ENCODE results near the gene ATN1.

ATN1 gene

GRCh38 chr12:6944381-6945186, 16.8 kb downstream of the ATN1 start:
- H3K27ac ChIP-seq (ENCODE audit: low read depth, low read length) = peak overlapping the region; percentile 94
- peak overlapping the region; percentile 79 to 87 (median 84) for H3K9ac ChIP-seq (ENCODE audit: low read length in 5 of 5)
- no peaks in the 10 kb centered on the region for H3K27me3 ChIP-seq (ENCODE audit: control insufficient read depth in 5 of 5, insufficient read depth in 4 of 5, low read length in 5 of 5)
- H3K9me3 ChIP-seq (ENCODE audit: control insufficient read depth in 5 of 5, low read length in 5 of 5) = no peaks in the 10 kb centered on the region
- H3K4me3 ChIP-seq (ENCODE audit: low read depth in 1 of 5, low read length in 5 of 5) = peak overlapping the region; percentile 68 to 91 (median 77)
- H3K4me1 ChIP-seq (ENCODE audit: control insufficient read depth in 5 of 5, insufficient read depth in 5 of 5, low read length in 5 of 5) = peaks cover 8 to 54% (median 43%) of the 10 kb centered on the region in 5 donors
- peaks cover 0 to 33% (median 23%) of the 10 kb centered on the region in 5 donors for H3K36me3 ChIP-seq (ENCODE audit: control insufficient read depth in 5 of 5, insufficient read depth in 5 of 5, low read length in 5 of 5)

- Histone ChIP-seq H3K9ac (ENCODE audit: low read length in 5 of 5) (peak overlapping the region in 1 of 5 donors; percentile 41), H3K27me3 (ENCODE audit: control insufficient read depth in 5 of 5, insufficient read depth in 4 of 5, low read length in 5 of 5) (no peaks in the 10 kb centered on the region), H3K27ac (ENCODE audit: low read depth, low read length) (no peak overlapping the region), H3K9me3 (ENCODE audit: control insufficient read depth in 5 of 5, low read length in 5 of 5) (no peaks in the 10 kb centered on the region), H3K4me3 (ENCODE audit: low read depth in 1 of 5, low read length in 5 of 5) (no peak overlapping the region), H3K36me3 (ENCODE audit: control insufficient read depth in 5 of 5, insufficient read depth in 5 of 5, low read length in 5 of 5) (peaks cover 0 to 30% (median 20%) of the 10 kb centered on the region in 5 donors), H3K4me1 (ENCODE audit: control insufficient read depth in 5 of 5, insufficient read depth in 5 of 5, low read length in 5 of 5) (peaks cover 8 to 61% (median 45%) of the 10 kb centered on the region in 5 donors)
Observed at GRCh38 chr12:6945613-6946012, 17.9 kb downstream of the ATN1 start.

GRCh38 chr12:6946033-6946919, 18.5 kb downstream of the ATN1 start:
- Histone ChIP-seq H3K9ac (ENCODE audit: low read length in 5 of 5) (peak overlapping the region in 2 of 5 donors; percentile 30 to 56), H3K27me3 (ENCODE audit: control insufficient read depth in 5 of 5, insufficient read depth in 4 of 5, low read length in 5 of 5) (no peaks in the 10 kb centered on the region), H3K4me3 (ENCODE audit: low read depth in 1 of 5, low read length in 5 of 5) (peak overlapping the region in 2 of 5 donors; percentile 14 to 43)

DNA sequence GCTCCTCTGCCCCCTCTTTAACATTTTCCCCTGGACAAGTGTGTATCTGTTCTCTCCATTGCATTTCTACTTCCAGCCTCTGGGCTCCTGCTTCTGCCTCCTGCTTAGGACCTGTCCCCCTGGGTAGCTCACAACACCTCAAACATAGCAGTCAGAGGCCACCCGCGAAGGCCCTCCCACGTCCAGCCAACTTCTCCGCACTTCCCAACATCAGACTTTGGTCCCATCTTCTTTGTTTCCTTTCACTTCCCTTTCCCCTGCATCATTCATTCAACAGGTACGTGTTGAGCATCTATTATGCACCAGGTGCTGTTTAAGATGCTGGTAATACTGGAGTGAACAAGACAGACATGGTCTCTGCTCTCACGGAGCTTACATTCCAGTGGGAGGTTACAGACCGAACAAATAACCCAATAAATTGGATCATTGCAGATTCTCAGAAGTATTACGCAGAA, 19.2 kb downstream of the ATN1 start:
- Histone ChIP-seq H3K27ac (ENCODE audit: low read depth, low read length) (no peak overlapping the region), H3K9ac (ENCODE audit: low read length in 5 of 5) (peak overlapping the region in 1 of 5 donors; percentile 30), H3K27me3 (ENCODE audit: control insufficient read depth in 5 of 5, insufficient read depth in 4 of 5, low read length in 5 of 5) (no peaks in the 10 kb centered on the region), H3K4me1 (ENCODE audit: control insufficient read depth in 5 of 5, insufficient read depth in 5 of 5, low read length in 5 of 5) (peaks cover 10 to 66% (median 38%) of the 10 kb centered on the region in 5 donors), H3K36me3 (ENCODE audit: control insufficient read depth in 5 of 5, insufficient read depth in 5 of 5, low read length in 5 of 5) (peaks cover 0 to 18% (median 8%) of the 10 kb centered on the region in 5 donors), H3K4me3 (ENCODE audit: low read depth in 1 of 5, low read length in 5 of 5) (peak overlapping the region in 2 of 5 donors; percentile 14 to 43), H3K9me3 (ENCODE audit: control insufficient read depth in 5 of 5, low read length in 5 of 5) (no peaks in the 10 kb centered on the region)

More at GRCh38 chr12:6946033-6946919, 18.5 kb downstream of the ATN1 start:
- Histone ChIP-seq H3K4me1 (ENCODE audit: control insufficient read depth in 5 of 5, insufficient read depth in 5 of 5, low read length in 5 of 5) (peaks cover 10 to 65% (median 40%) of the 10 kb centered on the region in 5 donors), H3K36me3 (ENCODE audit: control insufficient read depth in 5 of 5, insufficient read depth in 5 of 5, low read length in 5 of 5) (peaks cover 0 to 24% (median 14%) of the 10 kb centered on the region in 5 donors), H3K27ac (ENCODE audit: low read depth, low read length) (no peak overlapping the region), H3K9me3 (ENCODE audit: control insufficient read depth in 5 of 5, low read length in 5 of 5) (no peaks in the 10 kb centered on the region)

DNA sequence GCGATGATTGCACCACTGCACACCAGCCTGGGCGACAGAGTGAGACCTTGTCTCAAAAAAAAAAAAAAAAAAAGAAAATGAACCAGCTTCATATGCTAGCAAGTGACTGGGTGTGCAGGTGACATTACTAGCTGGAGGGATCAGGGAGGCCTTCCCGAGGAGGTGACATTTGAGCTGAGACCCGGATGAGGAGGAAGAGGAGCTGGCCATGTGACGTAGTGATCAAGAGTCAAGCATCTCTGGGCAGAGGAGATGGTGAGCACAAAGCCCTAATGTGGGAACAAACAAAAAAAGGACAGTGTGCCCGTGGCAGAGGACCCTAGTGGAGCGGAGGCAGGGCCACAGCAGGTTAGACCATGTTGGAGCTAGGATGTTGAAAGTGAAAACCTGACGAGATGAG, 19.9 kb downstream of the ATN1 start:
- H3K9ac ChIP-seq (ENCODE audit: low read length in 5 of 5) = no peak overlapping the region
- H3K27ac ChIP-seq (ENCODE audit: low read depth, low read length) = no peak overlapping the region
- no peaks in the 10 kb centered on the region for H3K9me3 ChIP-seq (ENCODE audit: control insufficient read depth in 5 of 5, low read length in 5 of 5)
- no peaks in the 10 kb centered on the region for H3K27me3 ChIP-seq (ENCODE audit: control insufficient read depth in 5 of 5, insufficient read depth in 4 of 5, low read length in 5 of 5)
- peaks cover 0 to 15% (median 8%) of the 10 kb centered on the region in 5 donors for H3K36me3 ChIP-seq (ENCODE audit: control insufficient read depth in 5 of 5, insufficient read depth in 5 of 5, low read length in 5 of 5)
- H3K4me3 ChIP-seq (ENCODE audit: low read depth in 1 of 5, low read length in 5 of 5) = no peak overlapping the region
- H3K4me1 ChIP-seq (ENCODE audit: control insufficient read depth in 5 of 5, insufficient read depth in 5 of 5, low read length in 5 of 5) = peaks cover 10 to 72% (median 37%) of the 10 kb centered on the region in 5 donors

DNA sequence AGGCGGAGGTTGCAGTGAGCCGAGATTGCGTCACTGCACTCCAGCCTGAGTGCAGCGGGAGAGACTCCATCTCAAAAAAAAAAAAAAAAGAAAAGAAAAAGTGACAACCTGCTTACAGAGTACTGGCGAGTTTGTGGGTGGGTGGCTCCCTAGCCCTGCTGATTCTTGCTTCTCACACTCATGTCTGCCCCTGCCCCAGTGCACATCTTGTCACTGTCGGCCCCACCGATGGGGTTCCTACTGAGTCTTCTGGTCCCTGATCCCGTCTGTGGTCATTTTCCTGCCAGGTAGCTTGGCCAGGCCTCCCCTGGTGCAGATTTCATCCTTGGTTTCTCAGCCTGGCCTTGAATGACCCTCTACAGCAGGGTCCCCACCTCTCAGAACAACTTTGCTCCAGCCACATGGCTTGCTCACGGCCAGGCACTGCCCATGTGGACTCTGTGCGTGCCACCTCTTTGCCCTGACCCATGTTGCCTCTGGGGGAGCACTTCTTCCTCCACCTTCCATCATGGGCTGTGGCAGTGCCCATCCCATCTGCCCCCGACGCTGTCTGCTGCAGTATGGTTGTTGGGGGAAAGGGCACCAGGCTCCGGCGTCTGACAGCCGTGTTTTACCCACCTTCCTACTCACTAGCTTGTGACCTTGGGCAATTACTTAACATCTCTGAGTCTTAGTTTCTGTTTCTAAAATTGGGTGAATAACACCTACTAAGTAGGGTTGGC, 21.3 kb downstream of the ATN1 start:
- H3K4me3 ChIP-seq (ENCODE audit: low read depth in 1 of 5, low read length in 5 of 5) = no peak overlapping the region
- H3K36me3 ChIP-seq (ENCODE audit: control insufficient read depth in 5 of 5, insufficient read depth in 5 of 5, low read length in 5 of 5) = peaks cover 0 to 15% (median 8%) of the 10 kb centered on the region in 5 donors
- H3K4me1 ChIP-seq (ENCODE audit: control insufficient read depth in 5 of 5, insufficient read depth in 5 of 5, low read length in 5 of 5) = peaks cover 7 to 69% (median 35%) of the 10 kb centered on the region in 5 donors
- no peak overlapping the region for H3K9ac ChIP-seq (ENCODE audit: low read length in 5 of 5)
- no peaks in the 10 kb centered on the region for H3K27me3 ChIP-seq (ENCODE audit: control insufficient read depth in 5 of 5, insufficient read depth in 4 of 5, low read length in 5 of 5)
- no peak overlapping the region for H3K27ac ChIP-seq (ENCODE audit: low read depth, low read length)
- no peaks in the 10 kb centered on the region for H3K9me3 ChIP-seq (ENCODE audit: control insufficient read depth in 5 of 5, low read length in 5 of 5)

GRCh38 chr12:6950401-6950801, 22.6 kb downstream of the ATN1 start:
- Histone ChIP-seq H3K4me3 (ENCODE audit: low read depth in 1 of 5, low read length in 5 of 5) (peak overlapping the region in 1 of 5 donors; percentile 66), H3K27ac (ENCODE audit: low read depth, low read length) (no peak overlapping the region), H3K9me3 (ENCODE audit: control insufficient read depth in 5 of 5, low read length in 5 of 5) (no peaks in the 10 kb centered on the region), H3K4me1 (ENCODE audit: control insufficient read depth in 5 of 5, insufficient read depth in 5 of 5, low read length in 5 of 5) (peaks cover 2 to 69% (median 34%) of the 10 kb centered on the region in 5 donors), H3K27me3 (ENCODE audit: control insufficient read depth in 5 of 5, insufficient read depth in 4 of 5, low read length in 5 of 5) (peaks cover 0 to 4% (median 0%) of the 10 kb centered on the region in 5 donors), H3K9ac (ENCODE audit: low read length in 5 of 5) (no peak overlapping the region), H3K36me3 (ENCODE audit: control insufficient read depth in 5 of 5, insufficient read depth in 5 of 5, low read length in 5 of 5) (peaks cover 0 to 14% (median 7%) of the 10 kb centered on the region in 5 donors)

DNA sequence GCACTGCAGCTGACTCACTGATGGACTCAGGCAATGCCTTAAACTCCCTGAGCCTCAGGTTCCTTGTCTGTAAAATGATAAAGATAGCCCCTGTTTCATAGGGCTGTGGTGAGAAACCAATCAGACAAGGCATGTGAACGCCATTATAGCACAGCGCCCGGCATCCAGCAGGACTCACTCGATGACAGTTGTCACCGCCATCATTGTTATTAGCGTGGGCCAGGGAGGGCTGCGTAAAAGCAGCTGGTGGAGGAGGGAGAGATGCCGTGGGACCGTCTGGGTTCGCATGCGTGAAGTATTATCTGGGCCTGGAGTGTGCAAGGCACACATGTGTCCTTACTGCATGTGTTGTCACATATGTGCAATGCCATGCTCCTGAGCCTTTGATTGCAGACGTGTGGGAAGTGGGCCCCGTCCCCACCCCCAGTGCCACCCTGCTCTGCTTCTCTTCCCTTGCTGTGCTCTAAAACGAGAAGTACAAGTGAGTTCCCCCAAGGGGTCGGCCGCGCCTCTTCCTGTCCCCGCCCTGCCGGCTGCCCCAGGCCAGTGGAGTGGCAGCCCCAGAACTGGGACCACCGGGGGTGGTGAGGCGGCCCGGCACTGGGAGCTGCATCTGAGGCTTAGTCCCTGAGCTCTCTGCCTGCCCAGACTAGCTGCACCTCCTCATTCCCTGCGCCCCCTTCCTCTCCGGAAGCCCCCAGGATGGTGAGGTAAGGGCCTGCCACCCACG, 23.2 kb downstream of the ATN1 start, which contains the start of gene PTPN6:
TSS of gene PTPN6 (plus strand) at position 546 of the 730 bp plus-strand sequence. CDS start at position 703, 157 bp downstream.
- Histone ChIP-seq H3K36me3 (ENCODE audit: control insufficient read depth in 5 of 5, insufficient read depth in 5 of 5, low read length in 5 of 5) (peaks cover 0 to 8% (median 2%) of the 10 kb centered on the region in 5 donors), H3K9ac (ENCODE audit: low read length in 5 of 5) (peak within 1 kb of the TSS in 3 of 5 donors; percentile 60 to 76 (median 63)), H3K9me3 (ENCODE audit: control insufficient read depth in 5 of 5, low read length in 5 of 5) (no peaks in the 10 kb centered on the region), H3K27me3 (ENCODE audit: control insufficient read depth in 5 of 5, insufficient read depth in 4 of 5, low read length in 5 of 5) (peaks cover 0 to 4% (median 0%) of the 10 kb centered on the region in 5 donors), H3K4me1 (ENCODE audit: control insufficient read depth in 5 of 5, insufficient read depth in 5 of 5, low read length in 5 of 5) (peaks cover 2 to 69% (median 29%) of the 10 kb centered on the region in 5 donors), H3K4me3 (ENCODE audit: low read depth in 1 of 5, low read length in 5 of 5) (peak within 1 kb of the TSS; percentile 44 to 67 (median 63)), H3K27ac (ENCODE audit: low read depth, low read length) (peak within 1 kb of the TSS; percentile 30)

Data from subcutaneous abdominal adipose tissue (tissue), 5 donors.